Stimulated activated CD4-positive, alpha-beta T cell treated with anti-CD3 and anti-CD28 coated beads, Interleukin-15, amount 100 ng/mL, for 48 hours (primary cell): Measurements from ENCODE around the gene ADM5.

ENCODE experiments used
- DNase-seq, 2 donors: peaks; one replicate each; pipeline ENCODE4 v3.0.0-alpha.2; 2020; ENCODE audit warnings: low read depth in 2 of 2

ADM5 gene, protein sequence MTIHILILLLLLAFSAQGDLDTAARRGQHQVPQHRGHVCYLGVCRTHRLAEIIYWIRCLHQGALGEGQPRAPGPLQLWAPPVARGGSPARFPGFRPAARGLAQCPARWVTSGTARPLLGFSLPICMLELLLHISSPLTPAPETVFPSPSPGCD

DNA sequence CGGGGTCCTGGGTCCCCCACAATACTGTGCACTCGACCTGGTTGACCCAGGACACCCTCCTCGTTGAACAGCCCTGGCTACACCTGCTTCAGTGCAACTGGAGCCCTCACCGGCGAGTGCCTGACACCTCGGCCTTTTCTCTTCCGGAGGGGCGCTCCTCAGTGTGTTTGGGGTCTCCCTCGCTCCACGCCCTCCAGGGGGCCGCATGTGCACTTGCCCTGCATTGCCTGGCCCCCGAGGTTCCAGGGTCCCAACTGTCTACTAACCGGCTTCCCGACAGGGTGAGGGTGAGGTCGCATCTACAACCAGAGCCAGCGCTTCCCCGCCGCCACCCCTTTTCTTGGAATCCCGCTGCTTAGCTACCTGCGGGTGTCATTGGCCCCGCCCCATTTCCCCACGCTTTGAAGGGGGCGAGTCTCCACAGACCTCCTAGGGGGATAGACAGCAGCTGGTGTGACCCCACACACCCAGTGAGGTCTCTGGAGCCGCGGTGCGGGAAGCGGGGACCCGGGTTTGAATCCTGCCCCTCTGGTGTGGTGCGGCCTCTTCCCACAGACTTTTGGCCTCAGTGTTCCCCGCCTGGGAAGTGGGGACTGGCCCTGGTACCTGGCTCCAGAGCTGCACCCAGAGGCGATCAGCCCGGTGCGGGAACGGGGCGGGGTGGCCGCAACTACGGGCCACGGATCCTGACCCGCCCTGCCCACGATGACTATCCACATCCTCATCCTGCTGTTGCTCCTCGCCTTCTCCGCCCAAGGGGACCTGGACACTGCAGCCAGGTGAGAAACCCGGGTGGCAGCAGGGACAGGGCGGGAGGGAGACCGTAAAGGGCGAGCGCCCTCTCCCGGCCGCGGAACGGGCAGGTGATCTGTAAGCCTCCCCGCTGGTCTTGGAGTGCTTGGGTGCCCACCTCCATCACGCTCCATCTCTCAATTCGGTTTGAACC is at the start of gene ADM5:
TSS of gene ADM5 (plus strand) at position 462 of the 946 bp plus-strand sequence. CDS start at position 706, 244 bp downstream.
- peak in 1 of 2 donors; percentile 26 for DNase-seq

DNA sequence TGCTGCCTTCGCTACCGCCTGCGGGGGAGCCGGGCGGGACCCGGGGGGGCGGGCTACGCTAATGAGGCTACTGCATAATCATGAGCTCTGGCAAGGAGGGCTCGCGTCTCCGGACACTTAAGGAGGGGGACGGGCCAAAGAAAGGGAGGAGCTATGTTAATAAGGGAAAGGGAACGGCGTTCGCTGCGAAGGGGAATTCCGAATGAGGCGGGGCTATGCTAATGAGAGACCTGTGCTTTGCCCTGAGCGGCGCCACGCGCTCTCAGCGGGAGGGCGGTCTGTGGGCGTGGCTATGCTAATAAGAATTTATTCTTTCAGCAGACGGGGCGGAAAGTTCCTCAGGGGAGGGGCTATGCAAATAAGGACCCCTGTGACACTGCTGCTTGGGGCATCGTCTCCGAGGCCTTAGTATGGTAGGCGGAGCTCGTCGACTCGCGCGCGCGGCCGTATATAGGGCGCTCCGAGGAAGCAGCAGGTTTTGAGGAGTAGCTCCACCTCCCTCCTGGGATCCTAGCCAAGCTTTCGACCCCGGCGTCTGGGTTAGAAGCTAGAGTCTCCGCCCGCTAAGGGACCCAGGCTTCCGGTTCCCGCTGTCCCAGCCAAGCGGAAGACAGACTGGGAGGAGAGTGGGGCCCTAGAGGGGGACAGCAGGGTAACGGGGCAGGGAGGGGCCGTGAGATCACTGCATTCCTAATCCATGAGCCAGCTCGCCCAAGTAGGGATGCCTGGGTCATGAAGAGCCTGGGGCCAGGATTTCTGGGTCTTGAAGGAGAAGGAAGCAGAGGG is 49.1 kb upstream of the ADM5 start, which contains the start of gene RRAS:
TSS of gene RRAS (minus strand) at position 31 of the 786 bp plus-strand sequence. CDS start 45 bp downstream, outside the sequence.
- DNase-seq, result peak; percentile 100

DNA sequence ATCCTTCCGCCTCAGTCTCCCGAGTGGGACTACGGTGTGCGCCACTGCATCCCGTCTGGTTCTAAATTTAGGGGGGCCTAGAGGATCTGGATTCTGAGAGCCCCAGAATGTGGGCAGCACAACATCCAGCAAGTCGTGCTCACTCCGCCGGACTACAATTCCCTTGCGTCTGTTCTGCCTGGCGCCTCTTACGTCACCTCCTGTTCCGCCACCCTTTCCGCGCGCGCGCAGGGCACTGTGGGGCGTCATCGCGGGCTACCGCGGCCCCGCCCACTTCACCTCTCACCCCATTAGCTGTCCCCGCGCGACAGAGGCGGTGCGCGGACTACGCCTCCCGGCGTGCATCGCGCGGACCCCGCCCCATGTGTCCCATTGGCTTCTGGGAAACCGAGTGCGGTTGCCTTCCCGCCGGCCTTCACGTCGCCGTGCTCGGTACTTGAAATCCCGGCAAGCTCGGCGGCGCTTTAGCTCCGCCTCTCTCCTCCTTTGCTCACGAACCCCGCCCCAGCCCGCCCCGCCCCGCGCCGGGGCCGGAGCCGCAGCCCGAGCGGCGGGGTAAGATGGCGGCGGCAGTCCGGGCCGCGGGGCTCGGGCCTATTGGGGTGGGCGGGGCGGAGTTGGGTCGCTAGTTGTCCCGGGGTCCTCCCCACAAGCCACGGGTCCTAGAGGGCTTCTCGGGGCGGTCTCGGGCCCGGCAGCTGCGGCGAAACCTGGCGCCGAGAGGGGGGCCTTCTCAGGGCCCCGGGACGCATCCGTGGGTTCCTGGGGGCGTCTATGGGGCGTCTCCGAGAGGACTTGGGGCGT is 47.5 kb upstream of the ADM5 start, which contains the start of gene SCAF1:
TSS of gene SCAF1 (plus strand) at position 522 of the 804 bp plus-strand sequence. CDS start 2,818 bp downstream, outside the sequence.
- peak; percentile 98 to 99 for DNase-seq

DNA sequence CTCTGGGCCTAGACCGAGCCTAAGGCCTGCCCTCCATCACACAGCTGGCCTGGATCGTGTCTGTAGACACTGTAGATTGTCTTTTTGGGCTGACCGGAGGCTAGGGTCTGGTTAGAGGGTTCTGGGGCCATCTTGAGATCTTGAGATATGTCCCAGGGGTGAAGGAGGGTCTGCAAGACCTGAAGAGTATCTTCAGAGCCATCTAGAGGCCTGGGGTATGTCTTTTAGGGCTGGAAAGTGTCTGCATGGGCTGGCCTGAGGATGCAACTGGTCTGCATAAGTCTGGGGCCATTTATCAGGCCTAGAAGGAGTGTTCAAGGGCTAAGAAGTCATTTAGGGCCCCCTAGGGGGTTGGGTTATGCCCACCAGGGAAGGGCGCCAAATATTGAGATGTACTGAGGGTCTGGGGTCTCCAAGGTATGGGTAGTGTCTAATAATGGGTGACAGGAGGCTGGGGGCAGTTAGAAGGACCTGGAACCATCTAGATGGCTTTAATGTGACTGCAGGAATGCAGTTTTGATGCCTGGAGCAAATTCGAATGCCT is 46.8 kb upstream of the ADM5 start:
- no peak for DNase-seq

DNA sequence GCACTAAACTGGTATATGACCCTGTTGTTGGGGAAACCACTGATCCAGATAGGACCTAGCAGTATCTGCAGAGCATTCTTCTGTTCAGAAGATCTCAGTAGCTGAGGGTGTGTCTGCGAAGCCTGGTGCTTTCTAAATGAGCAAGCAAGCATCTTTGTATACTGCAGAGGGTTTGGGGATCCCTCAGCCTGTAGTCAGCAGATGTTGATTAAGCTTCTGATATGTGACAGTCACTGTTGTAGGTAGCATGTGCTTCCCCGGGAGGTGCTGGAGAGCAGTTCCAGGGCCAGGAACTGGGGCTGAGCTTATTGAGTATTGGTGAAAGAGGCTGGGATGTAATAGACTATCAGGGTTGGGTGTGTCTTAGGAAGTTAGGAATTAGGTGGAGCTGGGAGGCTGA is 45.9 kb upstream of the ADM5 start:
- DNase-seq, result no peak

DNA sequence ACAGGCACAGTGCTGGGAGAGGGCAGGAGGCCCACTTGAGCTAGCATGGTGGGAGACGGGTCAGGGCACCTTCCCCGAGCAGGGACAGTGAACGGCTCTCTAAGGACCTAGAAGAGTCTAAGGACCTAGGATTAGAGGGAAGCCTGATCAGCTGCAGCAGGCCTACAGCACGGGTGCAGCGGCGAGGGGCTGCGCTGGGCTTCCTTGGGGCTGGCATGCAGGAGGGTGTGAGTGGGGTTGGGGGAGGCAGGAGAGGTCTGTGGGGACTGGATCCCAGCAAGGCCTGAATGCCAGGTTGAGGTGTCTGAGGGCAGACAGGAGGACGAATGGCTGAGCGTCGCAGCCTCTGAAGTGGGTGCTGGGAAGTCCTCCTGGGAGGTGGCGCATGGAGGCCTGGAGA is 43.8 kb upstream of the ADM5 start:
- DNase-seq, result no peak

DNA sequence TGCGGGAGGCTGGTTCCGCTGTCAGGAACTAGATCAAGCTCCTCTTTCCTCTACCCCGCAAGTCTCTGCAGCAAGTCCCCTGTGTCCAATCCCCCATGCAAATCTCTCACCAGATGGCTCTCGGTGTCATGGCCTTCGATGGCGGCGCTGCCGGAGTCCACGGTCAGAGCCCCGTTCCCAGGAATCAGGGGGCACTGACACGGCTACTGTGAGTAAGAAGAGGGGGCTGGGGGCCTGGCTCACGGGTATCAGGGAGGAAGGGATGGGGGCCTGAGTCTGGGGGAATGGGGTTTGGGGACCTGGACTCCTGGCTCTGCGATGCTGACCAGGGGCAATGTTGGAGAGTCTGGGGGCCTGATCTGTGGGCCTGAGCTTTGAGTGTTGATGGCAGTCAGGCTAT is 43.4 kb upstream of the ADM5 start:
- no peak for DNase-seq

DNA sequence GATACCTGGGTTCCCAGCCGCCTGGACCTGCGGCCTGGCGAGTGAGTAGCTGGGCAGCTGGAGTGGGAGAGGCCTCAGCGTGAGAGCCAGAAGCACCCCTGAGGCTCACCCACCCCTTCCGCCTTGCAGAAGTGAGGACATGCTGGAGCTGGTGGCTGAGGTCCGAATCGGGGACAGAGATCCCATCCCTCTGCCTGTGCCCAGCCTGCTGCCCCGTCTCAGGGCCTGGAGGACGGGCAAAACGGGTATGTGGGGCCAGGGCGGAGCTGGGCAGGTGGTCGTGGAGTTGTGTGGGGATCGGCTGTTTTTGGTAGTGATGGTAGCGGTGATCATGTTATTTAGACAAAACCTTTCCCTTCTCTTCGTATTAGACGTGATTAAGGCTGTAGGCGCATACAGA is 42.8 kb upstream of the ADM5 start:
- DNase-seq, result no peak

DNA sequence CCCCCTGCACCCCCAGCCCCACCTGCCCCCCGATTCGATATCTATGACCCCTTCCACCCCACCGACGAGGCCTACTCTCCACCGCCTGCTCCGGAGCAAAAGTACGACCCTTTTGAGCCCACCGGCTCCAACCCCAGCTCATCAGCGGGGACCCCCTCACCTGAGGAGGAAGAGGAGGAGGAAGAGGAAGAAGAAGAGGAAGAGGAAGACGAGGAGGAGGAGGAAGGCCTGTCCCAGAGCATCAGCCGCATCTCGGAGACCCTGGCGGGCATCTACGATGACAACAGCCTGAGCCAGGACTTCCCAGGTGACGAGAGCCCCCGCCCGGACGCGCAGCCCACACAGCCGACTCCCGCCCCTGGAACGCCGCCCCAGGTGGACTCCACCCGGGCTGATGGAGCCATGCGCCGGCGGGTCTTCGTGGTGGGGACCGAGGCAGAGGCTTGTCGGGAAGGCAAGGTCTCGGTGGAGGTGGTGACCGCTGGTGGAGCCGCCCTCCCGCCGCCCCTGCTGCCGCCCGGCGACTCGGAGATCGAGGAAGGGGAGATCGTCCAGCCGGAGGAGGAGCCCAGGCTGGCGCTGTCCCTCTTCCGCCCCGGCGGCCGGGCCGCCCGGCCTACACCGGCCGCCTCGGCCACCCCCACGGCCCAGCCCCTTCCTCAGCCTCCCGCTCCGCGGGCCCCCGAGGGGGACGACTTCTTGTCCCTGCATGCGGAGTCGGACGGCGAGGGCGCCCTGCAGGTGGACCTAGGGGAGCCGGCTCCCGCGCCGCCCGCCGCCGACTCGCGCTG is 38.2 kb upstream of the ADM5 start:
- DNase-seq, result no peak

DNA sequence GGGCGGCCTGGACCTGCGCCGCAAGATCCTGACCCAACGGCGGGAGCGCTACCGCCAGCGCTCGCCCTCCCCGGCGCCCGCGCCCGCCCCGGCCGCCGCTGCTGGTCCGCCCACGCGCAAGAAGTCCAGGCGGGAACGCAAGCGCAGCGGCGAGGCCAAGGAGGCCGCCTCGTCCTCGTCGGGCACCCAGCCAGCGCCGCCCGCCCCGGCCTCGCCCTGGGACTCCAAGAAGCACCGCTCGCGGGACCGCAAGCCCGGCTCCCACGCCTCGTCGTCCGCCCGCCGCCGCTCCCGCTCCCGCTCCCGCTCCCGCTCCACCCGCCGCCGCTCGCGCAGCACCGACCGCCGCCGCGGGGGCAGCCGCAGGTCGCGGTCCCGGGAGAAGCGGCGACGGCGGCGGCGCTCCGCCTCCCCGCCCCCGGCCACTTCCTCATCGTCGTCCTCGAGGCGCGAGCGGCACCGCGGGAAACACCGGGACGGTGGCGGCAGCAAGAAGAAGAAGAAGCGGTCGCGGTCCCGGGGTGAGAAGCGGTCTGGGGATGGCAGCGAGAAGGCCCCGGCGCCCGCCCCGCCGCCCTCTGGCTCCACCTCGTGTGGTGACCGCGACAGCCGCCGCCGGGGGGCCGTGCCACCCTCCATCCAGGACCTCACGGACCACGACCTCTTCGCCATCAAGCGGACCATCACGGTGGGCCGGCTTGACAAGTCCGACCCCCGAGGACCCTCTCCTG is 37.4 kb upstream of the ADM5 start:
- DNase-seq, result no peak

DNA sequence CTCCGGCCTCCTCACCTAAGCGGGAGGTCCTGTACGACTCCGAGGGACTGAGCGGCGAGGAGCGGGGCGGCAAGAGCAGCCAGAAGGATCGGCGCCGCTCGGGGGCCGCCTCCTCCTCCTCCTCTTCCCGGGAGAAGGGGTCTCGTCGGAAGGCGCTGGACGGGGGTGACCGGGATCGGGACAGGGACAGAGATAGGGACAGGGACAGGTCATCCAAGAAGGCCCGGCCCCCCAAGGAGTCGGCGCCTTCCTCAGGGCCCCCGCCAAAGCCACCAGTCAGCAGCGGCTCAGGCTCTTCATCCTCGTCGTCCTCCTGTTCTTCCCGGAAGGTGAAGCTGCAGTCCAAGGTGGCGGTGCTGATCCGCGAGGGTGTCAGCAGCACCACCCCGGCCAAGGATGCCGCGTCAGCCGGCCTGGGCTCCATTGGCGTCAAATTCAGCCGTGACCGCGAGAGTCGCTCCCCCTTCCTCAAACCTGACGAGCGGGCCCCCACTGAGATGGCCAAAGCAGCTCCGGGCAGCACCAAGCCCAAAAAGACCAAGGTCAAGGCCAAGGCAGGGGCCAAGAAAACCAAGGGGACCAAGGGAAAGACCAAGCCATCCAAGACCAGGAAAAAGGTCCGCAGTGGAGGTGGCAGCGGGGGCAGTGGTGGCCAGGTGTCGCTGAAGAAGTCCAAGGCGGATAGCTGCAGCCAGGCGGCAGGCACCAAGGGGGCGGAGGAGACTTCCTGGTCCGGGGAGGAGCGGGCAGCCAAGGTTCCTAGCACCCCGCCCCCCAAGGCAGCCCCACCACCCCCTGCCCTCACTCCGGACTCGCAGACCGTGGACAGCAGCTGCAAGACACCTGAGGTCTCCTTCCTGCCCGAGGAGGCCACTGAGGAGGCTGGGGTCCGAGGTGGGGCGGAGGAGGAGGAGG is 36.6 kb upstream of the ADM5 start:
- no peak for DNase-seq

DNA sequence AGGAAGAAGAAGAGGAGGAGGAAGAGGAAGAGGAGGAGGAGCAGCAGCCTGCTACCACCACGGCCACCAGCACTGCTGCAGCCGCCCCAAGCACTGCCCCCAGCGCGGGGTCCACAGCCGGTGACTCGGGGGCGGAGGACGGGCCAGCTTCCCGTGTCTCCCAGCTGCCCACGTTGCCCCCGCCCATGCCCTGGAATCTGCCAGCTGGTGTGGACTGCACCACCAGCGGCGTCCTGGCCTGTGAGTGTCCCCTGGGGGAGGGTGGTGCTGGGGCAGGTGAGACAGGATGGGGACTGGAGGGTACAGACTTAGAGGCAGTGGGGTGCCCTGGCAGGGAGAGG is 36.0 kb upstream of the ADM5 start:
- DNase-seq, result no peak

DNA sequence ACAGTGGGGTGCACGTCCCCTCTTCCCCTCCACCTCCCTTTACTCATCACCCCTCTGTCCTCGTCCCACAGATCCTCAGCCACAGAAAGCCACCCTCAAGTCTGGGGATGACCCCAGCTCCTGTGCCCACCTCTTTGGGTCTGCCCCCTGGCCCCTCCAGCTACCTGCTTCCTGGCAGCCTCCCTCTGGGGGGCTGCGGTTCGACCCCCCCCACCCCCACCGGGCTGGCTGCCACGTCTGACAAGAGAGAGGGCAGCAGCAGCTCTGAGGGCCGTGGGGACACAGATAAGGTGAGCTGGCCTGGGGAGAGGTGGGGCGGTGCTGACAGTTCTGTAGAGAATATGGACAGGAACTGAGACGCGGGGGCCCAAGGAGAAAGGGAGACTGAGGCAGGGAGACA is 34.8 kb upstream of the ADM5 start:
- no peak for DNase-seq

DNA sequence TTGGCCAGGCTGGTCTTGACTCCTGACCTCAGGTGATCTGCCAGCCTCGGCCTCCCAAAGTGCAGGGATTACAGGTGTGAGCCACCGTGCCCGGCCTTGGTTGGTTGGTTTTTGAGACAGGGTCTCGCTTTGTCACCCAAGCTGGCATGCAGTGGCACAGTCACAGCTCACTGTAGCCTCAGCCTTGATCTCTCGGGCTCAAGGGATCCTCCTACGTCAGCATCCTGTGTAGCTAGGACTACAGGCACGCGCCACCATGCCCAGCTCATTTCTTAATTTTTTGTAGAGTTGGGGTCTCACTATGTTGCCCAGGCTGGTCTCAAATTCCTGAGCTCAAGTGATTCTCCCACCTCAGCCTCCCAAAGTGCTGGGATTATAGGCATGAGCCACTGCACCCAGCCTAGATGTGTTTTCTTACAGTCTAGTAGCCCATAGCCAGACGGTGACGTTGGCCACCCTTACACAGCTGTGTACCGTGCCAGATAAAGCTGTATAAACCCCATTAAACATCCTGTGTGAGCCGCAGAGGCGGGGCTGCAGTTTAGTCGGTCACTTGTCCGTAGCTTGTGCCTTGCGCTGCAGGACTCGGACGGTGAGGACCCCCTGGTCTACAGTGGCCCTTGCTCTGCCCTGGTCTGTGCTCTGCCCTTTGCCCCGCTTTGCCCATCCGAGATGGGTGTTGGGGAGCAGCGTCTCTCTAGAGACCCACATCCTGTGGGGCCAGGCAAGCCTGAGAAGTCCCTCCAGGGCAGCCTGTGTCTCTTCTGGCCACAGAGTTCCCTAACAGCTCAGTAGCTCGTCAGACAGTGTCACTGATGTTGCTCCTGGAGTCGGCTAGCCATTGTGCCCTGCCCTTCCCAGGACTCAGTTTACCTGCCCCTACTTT is 33.6 kb upstream of the ADM5 start:
- no peak for DNase-seq

DNA sequence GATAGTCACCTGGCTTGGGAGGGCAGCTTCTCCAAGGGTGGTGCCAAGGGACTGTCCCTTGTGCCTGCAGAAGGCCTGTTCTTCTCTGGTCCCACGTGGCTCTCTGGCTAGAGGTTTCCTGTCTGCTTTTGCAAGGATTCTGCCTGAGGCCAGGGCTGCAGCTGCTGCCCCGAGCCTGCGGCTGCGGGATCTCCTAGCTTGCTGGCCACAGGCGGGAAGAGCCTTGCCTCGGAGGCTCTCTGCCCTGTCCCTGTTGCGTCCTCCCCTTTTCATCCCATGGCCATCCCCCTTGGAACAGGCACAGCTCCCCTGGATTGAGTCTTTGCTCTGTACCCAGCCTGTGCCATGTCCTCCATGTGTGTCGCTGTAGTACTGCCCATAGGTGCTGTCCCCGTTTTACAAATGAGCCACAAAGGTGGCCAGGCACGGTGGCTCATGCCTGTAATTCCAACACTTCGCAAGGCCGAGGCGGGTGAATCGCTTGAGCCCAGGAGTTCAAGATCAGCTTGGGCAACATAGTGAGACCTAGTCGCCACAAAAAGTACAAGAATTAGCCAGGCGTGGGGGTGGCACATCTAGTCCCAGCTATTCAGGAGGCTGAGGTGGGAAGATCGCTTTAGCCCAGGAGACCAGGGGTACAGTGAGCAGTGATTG is 32.8 kb upstream of the ADM5 start:
- DNase-seq, result no peak

DNA sequence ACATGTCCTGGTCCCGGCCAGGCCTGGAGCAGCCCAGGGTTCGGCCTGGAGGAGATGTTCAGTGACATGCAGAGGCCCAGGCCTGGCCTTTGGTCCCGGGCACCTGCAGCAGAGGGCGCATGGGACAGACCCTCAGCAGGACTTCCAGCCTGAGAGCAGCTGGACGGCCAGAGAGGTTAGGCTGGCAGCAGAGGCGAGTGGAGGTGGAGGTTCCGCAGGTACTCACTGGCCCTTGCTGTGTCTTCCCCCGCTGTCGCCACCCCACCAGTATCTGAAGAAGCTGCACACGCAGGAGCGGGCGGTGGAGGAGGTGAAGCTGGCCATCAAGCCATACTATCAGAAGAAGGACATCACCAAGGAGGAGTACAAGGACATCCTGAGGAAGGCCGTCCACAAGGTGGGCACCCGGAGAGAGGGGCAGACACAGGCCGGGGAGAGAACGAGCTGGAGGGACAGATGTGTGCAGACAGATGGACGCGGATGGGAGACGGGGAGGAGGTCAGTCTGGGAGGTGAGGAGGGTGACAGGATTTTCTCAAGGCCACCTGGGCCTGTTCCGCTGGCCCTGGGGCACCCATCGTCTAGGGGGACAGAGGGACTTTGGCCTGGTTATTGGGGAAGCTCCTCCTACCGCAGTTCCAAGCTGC is 31.8 kb upstream of the ADM5 start:
- DNase-seq, result no peak

DNA sequence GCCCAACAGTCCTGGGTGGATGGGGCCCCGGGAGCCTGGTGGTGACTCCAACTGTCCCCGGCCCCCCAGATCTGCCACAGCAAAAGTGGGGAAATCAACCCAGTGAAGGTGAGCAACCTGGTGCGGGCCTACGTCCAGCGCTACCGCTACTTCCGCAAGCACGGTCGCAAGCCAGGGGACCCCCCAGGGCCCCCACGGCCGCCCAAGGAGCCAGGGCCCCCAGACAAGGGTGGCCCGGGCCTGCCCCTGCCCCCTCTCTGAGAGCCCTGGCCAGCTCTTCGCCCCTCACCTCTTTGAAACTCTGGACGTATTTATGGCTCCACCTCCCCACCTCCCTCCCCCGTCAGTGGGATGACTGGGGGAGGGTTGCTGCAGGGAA is 31.3 kb upstream of the ADM5 start:
- no peak for DNase-seq
